ENCODE results near the gene WDR64. TPM values are rescaled to one million over a fixed set of nuclear protein-coding genes. Genes with fewer than 3 reads are reported as not detected.

WDR64 gene
- total RNA-seq, 1 donor from 2014 or later: not detected

- no peaks in the 10 kb centered on the region for H3K9me3 ChIP-seq
- no peak overlapping the region for H3K27ac ChIP-seq
- H3K4me3 ChIP-seq: no peak overlapping the region
- DNase-seq (ENCODE audit: extremely low spot score in 2 of 2): no peak
- no peaks in the 10 kb centered on the region for H3K27me3 ChIP-seq
- intact Hi-C loops (cut with DNase I): no loop called here
- TF ChIP-seq CTCF (IDR thresholded peaks at IDR 0.05) (no peak), POLR2AphosphoS5 (IDR thresholded peaks at IDR 0.05; ENCODE audit: insufficient read depth in 1 of 2, low read depth in 1 of 2) (no peak), POLR2A (IDR thresholded peaks at IDR 0.05) (no peak)
- H3K4me1 ChIP-seq: no peaks in the 10 kb centered on the region
- H3K36me3 ChIP-seq: no peaks in the 10 kb centered on the region
Measured at GRCh38 chr1:241738284-241739078, 86.4 kb downstream of the WDR64 start.

- no peaks in the 10 kb centered on the region for H3K27me3 ChIP-seq
- intact Hi-C loops (cut with DNase I): no loop called here
- H3K27ac ChIP-seq: no peak overlapping the region
- H3K36me3 ChIP-seq: no peaks in the 10 kb centered on the region
- H3K9me3 ChIP-seq: no peaks in the 10 kb centered on the region
- no peak for TF ChIP-seq CTCF (IDR thresholded peaks at IDR 0.05)
- TF ChIP-seq POLR2A (IDR thresholded peaks at IDR 0.05): no peak
- TF ChIP-seq POLR2AphosphoS5 (IDR thresholded peaks at IDR 0.05; ENCODE audit: insufficient read depth in 1 of 2, low read depth in 1 of 2): no peak
- no peak for DNase-seq (ENCODE audit: extremely low spot score in 2 of 2)
- no peak overlapping the region for H3K4me3 ChIP-seq
- H3K4me1 ChIP-seq: no peaks in the 10 kb centered on the region
Measured at GRCh38 chr1:241742084-241742483, 90.0 kb downstream of the WDR64 start.

- no peak overlapping the region for H3K4me3 ChIP-seq
- no peaks in the 10 kb centered on the region for H3K9me3 ChIP-seq
- H3K27ac ChIP-seq: no peak overlapping the region
- intact Hi-C loops (cut with DNase I): no loop called here
- H3K27me3 ChIP-seq: no peaks in the 10 kb centered on the region
- no peak for TF ChIP-seq CTCF (IDR thresholded peaks at IDR 0.05)
- TF ChIP-seq POLR2A (IDR thresholded peaks at IDR 0.05): no peak
- TF ChIP-seq POLR2AphosphoS5 (IDR thresholded peaks at IDR 0.05; ENCODE audit: insufficient read depth in 1 of 2, low read depth in 1 of 2): no peak
- no peaks in the 10 kb centered on the region for H3K36me3 ChIP-seq
- peaks cover 5% of the 10 kb centered on the region for H3K4me1 ChIP-seq
- DNase-seq (ENCODE audit: extremely low spot score in 2 of 2): no peak
Measured at GRCh38 chr1:241744591-241744990, 92.5 kb downstream of the WDR64 start.

GRCh38 chr1:241747992-241748391, 95.9 kb downstream of the WDR64 start:
- H3K4me3 ChIP-seq: no peak overlapping the region
- peaks cover 9% of the 10 kb centered on the region for H3K4me1 ChIP-seq
- no peaks in the 10 kb centered on the region for H3K27me3 ChIP-seq
- intact Hi-C loops (cut with DNase I): no loop called here
- TF ChIP-seq CTCF (IDR thresholded peaks at IDR 0.05): no peak
- TF ChIP-seq POLR2AphosphoS5 (IDR thresholded peaks at IDR 0.05; ENCODE audit: insufficient read depth in 1 of 2, low read depth in 1 of 2): no peak
- TF ChIP-seq POLR2A (IDR thresholded peaks at IDR 0.05): no peak
- DNase-seq (ENCODE audit: extremely low spot score in 2 of 2): no peak
- no peaks in the 10 kb centered on the region for H3K9me3 ChIP-seq
- no peaks in the 10 kb centered on the region for H3K36me3 ChIP-seq
- H3K27ac ChIP-seq: no peak overlapping the region
